NCI-H128 (cell line): Measurements from ENCODE around the gene WDR46.

Experiments used
- DNase-seq: peaks from one replicate; lab custom pipeline; 2025; ENCODE audit not compliant: unreplicated experiment; lab: John Stamatoyannopoulos, UW

WDR46 gene, protein sequence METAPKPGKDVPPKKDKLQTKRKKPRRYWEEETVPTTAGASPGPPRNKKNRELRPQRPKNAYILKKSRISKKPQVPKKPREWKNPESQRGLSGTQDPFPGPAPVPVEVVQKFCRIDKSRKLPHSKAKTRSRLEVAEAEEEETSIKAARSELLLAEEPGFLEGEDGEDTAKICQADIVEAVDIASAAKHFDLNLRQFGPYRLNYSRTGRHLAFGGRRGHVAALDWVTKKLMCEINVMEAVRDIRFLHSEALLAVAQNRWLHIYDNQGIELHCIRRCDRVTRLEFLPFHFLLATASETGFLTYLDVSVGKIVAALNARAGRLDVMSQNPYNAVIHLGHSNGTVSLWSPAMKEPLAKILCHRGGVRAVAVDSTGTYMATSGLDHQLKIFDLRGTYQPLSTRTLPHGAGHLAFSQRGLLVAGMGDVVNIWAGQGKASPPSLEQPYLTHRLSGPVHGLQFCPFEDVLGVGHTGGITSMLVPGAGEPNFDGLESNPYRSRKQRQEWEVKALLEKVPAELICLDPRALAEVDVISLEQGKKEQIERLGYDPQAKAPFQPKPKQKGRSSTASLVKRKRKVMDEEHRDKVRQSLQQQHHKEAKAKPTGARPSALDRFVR

GRCh38 chr6:33288921-33289783 is at the start of gene WDR46, which contains the start of gene PFDN6:
WDR46 (minus strand) TSS chr6:33289239; CDS start chr6:33289170, 69 bp downstream.
PFDN6 (plus strand) TSS chr6:33289601; CDS start chr6:33289857, 256 bp downstream.
- DNase-seq = peak; percentile 76

GRCh38 chr6:33336495-33336894 is 47.5 kb upstream of the WDR46 start:
- no peak for DNase-seq

DNA sequence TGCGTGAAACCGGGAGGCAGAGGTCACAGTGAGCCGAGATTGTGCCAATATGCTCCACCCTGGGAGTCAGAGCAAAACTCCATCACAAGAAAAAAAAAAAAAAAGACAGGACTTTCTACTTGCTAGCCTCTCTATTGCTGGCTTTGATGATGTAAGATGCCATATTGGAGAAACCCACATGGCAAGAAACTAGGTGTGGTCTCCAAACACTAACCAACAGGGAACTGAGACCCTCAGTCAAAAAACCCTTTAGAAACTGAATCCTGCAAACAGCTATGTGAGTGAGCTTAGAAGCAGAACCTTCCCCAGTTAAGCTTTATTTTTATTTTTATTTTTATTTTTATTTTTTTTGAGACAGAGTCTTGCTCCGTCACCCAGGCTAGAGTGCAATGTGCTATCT is 46.9 kb upstream of the WDR46 start:
- DNase-seq = no peak

GRCh38 chr6:33333666-33334065 is 44.6 kb upstream of the WDR46 start:
- no peak for DNase-seq

DNA sequence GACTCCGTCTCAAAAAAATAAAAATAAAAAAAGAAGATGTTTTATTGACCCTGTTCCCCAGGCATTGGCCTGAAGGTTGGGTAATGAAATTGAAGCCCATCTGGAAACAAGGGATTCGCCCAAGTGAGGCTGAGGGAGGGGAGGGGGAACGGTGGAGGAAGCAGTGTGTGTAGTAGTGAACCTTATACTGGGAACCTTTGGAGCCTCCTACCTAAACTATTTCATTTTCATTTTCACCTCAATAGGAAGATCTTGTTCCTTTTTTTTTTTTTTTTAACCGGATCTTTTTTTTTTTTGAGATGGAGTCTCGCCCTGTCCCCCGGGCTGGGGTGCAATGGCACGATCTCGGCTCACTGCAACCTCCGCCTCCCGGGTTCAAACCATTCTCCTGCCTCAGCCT is 41.7 kb upstream of the WDR46 start:
- DNase-seq = no peak

GRCh38 chr6:33329058-33329457 is 40.0 kb upstream of the WDR46 start:
- no peak for DNase-seq

GRCh38 chr6:33324125-33324524 is 35.1 kb upstream of the WDR46 start:
- DNase-seq = no peak

DNA sequence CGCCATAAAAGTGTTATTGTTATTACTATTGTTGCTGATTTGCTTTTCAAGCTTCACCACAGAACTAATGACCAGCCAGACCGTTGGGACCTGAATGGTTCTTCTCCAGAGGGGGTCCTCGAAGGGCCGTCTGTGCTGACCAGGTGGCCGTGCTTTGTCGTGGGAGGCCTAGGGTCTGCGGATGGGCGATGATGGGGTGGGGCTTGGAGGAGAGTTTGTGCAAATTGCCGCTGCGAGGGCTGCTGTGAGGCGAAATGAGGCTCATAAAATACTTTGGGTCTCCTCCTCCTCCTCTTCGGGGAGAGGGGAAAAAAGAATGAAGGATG is 34.5 kb upstream of the WDR46 start:
- no peak for DNase-seq

DNA sequence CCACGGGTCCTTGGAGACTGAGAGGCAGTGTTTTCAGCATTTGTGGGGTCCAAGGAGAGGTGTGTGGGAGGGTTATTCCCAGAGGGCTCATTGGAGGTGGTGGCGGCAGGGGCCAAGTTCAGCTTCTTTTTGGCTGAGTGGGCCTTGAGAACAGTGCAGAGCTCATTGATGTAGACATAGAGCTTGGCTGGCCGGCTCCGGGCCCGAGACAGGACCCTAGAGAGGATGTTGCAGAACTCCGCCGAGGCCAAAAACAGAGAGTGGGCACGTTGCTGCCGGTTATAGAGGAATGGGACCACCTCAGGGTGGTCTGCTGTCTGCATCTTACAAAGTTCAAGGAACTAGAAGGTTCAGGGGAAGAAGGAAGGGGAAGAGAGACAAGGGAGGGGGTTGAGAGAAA is 32.2 kb upstream of the WDR46 start:
- no peak for DNase-seq

- no peak for DNase-seq
Observed at GRCh38 chr6:33320315-33321181, 31.5 kb upstream of the WDR46 start.

- DNase-seq = no peak
Observed at GRCh38 chr6:33319939-33320314, 30.9 kb upstream of the WDR46 start.

GRCh38 chr6:33318426-33319073 is 29.5 kb upstream of the WDR46 start:
- no peak for DNase-seq

DNA sequence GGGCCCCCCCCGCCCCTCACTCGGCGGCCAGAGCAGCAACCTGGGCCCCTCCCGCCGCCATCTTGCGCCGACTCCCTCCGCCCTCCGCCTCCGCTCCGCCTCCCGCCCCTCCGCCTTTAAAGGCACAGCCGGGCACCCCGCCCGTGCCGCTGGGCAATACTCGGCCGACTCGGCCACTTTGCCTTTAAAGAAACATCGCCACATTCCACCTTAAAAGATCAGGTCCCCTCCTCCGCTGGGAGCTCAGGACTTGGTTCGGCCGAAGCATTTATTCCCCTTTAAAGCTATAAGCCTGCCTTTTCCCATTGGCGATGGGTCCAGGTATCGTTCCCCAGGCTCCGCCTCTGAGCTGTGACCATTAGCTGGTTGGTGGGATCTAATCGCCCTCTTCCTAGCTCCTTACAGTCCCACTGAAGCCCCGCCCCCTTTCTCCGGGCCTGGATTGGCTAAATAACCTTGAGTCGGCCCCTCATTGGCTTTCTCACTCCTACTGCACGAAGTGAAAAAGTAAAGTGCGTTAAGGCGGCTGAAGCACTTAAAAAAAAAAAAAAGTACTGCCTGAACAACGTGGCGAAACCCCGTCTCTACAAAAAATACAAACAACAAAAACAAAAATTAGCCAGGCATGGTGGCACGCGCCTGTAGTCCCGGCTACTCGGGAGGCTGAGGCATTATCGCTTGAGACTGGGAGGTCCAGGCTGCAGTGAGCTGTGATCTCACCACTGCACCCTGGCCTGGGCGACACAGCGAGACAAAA is 28.8 kb upstream of the WDR46 start, which contains the start of gene ZBTB22:
Gene ZBTB22 (minus strand): TSS at position 76 of the 757 bp plus-strand sequence. CDS start 828 bp downstream, outside the sequence.
- peak; percentile 95 for DNase-seq

GRCh38 chr6:33317419-33317668 is 28.3 kb upstream of the WDR46 start:
- no peak for DNase-seq

DNA sequence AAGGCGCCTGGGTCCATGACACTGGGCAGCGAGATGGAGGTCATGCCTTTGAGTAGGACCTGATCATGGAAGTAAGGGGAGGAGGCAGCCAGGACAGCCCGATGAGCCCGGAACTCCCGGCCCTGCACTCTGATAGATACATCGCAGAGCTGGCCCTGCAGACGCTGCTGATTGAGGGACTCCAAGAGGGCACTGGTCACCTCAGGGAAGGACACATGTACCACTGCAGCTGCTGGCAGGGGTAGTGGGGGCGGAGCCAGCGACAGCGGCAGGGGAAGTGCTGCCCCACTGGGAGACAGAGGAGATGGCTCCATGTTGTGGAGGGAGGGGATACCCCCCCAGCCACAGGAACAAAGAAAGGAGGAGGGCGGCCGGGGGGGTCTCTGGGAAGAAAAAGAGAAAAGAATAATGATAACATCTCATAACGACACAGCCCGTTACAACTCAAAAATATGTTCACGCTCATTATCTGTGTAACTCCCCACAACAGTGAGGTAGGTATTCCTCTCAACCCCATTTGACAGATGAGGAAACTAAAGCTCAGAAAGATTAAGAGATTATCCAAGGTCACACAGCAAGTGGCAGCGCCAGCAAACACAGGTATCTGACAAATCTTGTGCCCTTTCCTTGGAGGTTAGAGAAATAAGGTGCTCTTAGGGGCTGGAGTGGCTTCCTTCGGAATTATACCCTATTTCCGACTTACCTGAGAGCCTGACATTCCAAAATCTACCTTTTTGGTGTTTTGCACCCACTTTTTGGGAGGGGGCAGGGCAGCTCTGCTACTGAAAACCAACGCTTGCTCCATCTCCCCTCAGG is 27.8 kb upstream of the WDR46 start:
- no peak for DNase-seq

DNA sequence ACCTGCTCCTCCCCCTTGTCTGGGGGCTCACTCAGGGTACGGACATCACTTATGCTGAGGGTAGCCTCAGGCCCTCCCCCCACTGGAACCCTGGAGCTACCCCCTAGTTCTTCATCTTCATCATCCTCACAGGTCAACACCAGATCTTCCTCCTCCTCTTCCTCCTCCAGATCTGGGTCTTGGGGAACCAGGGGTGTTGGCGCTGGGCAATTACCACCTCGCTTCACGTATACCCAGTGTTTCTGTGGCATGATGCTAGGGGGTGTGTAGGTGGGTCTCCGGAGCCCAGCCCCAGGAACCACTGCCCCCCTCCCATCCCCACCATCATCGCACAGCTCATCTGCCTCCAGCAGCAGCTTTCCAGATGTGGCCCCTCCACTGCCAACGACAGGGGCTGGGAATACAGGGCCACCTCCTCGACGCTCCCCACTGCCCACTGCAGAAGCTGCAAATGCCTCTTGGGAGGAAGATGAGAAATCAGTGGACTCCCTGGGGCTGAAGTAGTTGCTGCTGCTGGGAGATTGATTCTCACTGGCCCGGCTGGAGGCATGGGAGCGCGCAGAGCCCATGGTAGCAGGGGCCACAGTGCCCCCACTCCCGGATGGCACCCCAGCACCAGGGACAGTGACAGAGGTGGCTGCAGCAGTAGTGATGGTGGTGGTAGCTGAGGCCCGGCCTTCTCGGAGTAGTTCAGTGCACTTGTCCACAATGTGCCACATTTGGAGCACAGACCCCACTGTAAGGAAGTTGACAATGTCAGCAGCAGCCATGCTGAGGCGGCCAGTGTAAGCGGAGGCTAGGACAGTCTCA is 27.0 kb upstream of the WDR46 start:
- DNase-seq = no peak

GRCh38 chr6:33314943-33315792 is 26.1 kb upstream of the WDR46 start:
- no peak for DNase-seq
